GM12878 (cell line): ENCODE results near the gene SHQ1. TPM values are rescaled to one million over a fixed set of nuclear protein-coding genes. Genes with fewer than 3 reads are reported as not detected.
A peak's percentile ranks its signal among the peaks of the same experiment; 100 is the strongest.

Source experiments
- ATAC-seq: fragments of 200-7000 bp; cut with Tn5 transposase; 3 replicates; pipeline ENCODE4 v1.9.1; 2020; ENCODE audit warnings: mild to moderate bottlenecking, moderate library complexity
- BruUV-seq: library from RNA; stranded (reverse); fragments of 400-500 nt; replicated peaks from 2 replicates; lab custom pipeline; 2021; lab: Mats Ljungman, UMichigan
- CTCF ChIA-PET: fragments of 300-600 bp; sonication (Branson Sonifier 250); formaldehyde crosslinking; extraction: SDS; loops from one replicate; lab custom pipeline; 2021; ENCODE audit warnings: inconsistent platforms; lab: Yijun Ruan, JAX
- POLR2A ChIA-PET: fragments of 350-600 bp; formaldehyde crosslinking; extraction: SDS; loops from one replicate; lab custom pipeline; 2021; ENCODE audit warnings: inconsistent platforms; lab: Charles Lee
- RAD21 ChIA-PET: fragments of 300-600 bp; sonication (Branson Sonifier 250); formaldehyde crosslinking; loops from one replicate; lab custom pipeline; 2023; ENCODE audit warnings: antibody characterized with exemption; ENCODE audit not compliant: unreplicated experiment; lab: Charles Lee
- SMC1A ChIA-PET: fragments of 300-600 bp; sonication (Branson Sonifier 250); formaldehyde crosslinking; loops from one replicate; lab custom pipeline; 2023; ENCODE audit not compliant: unreplicated experiment, uncharacterized antibody; lab: Charles Lee
- DNase-seq: peaks from one replicate; pipeline ENCODE4 v3.0.0-alpha.2; 2011; ENCODE audit warnings: low read depth, low spot score
- FAIRE-seq: peaks from 3 replicates; lab custom pipeline; 2011; peaks lifted over from hg19 to GRCh38; lab: Jason Lieb, UNC
- H2AFZ ChIP-seq: 2 replicates; pipeline ENCODE4 v1.6.0; 2011; ENCODE audit warnings: low read depth, low read length, control low read depth; ENCODE audit not compliant: control insufficient read depth
- H3K27ac ChIP-seq: 2 replicates; pipeline ENCODE4 v1.5.1; 2011; ENCODE audit warnings: control low read depth; ENCODE audit not compliant: control insufficient read depth, insufficient read depth
- H3K27me3 ChIP-seq, 2 experiments: replicated peaks in 1 of 2; 2 replicates each; pipeline versions ENCODE4 v1.6.0 to v1.6.1; 2011; ENCODE audit warnings: low read length in 1 of 2; ENCODE audit not compliant: control insufficient read depth in 2 of 2, insufficient read depth in 2 of 2
- H3K36me3 ChIP-seq, 2 experiments: 2 replicates each; pipeline ENCODE4 v1.5.1; 2011; ENCODE audit warnings: low read length in 1 of 2; ENCODE audit not compliant: control insufficient read depth in 2 of 2, insufficient read depth in 2 of 2
- H3K4me1 ChIP-seq: 2 replicates; pipeline ENCODE4 v1.6.1; 2011; ENCODE audit warnings: mild to moderate bottlenecking, low read length, moderate library complexity, mixed read lengths; ENCODE audit not compliant: control insufficient read depth, insufficient read depth
- H3K4me2 ChIP-seq: 2 replicates; pipeline ENCODE4 v1.6.0; 2011; ENCODE audit warnings: control low read depth; ENCODE audit not compliant: control insufficient read depth, insufficient read depth
- H3K4me3 ChIP-seq: fragments of 200-600 bp; sonication (generic); 2 replicates; pipeline ENCODE4 v1.5.1; 2016
- H3K79me2 ChIP-seq: 2 replicates; pipeline ENCODE4 v1.6.0; 2011; ENCODE audit warnings: low read length; ENCODE audit not compliant: control insufficient read depth, insufficient read depth
- H3K9ac ChIP-seq: 2 replicates; pipeline ENCODE4 v1.8.0; 2011; ENCODE audit warnings: low read length, control low read depth, mixed read lengths; ENCODE audit not compliant: control insufficient read depth, insufficient read depth
- H3K9me3 ChIP-seq: replicated peaks from 3 replicates; pipeline ENCODE4 v1.5.1; 2011; ENCODE audit warnings: mild to moderate bottlenecking, low read length; ENCODE audit not compliant: control insufficient read depth, insufficient read depth
- H4K20me1 ChIP-seq: 2 replicates; pipeline ENCODE4 v1.6.0; 2011; ENCODE audit not compliant: control insufficient read depth, insufficient read depth
- BMI1 ChIP-seq: fragments of 450-650 bp; IDR thresholded peaks from 2 replicates; pipeline ENCODE4 v1.6.1; 2016; ENCODE audit warnings: mild to moderate bottlenecking, moderate library complexity, borderline replicate concordance
- BRCA1 ChIP-seq: IDR thresholded peaks from 2 replicates; pipeline ENCODE4 v1.6.1; 2011; ENCODE audit warnings: low read depth, low read length, improper control_type of control experiment
- E2F4 ChIP-seq: IDR thresholded peaks from 2 replicates; pipeline ENCODE4 v1.6.1; 2012; ENCODE audit warnings: low read depth, low read length, improper control_type of control experiment
- ELK1 ChIP-seq: IDR thresholded peaks from 2 replicates; pipeline ENCODE4 v1.6.1; 2012; ENCODE audit warnings: low read depth, low read length, improper control_type of control experiment
- NKRF ChIP-seq: fragments of 450-650 bp; conservative IDR thresholded peaks from 2 replicates; pipeline ENCODE4 v1.6.1; 2017; ENCODE audit warnings: mild to moderate bottlenecking, moderate library complexity
- NR2C1 ChIP-seq: fragments of 450-650 bp; IDR thresholded peaks from 2 replicates; pipeline ENCODE4 v1.6.1; 2017; ENCODE audit warnings: antibody characterized with exemption, mild to moderate bottlenecking, moderate library complexity
- RAD51 ChIP-seq: fragments of 450-650 bp; IDR thresholded peaks from 2 replicates; pipeline ENCODE4 v1.6.1; 2016; ENCODE audit warnings: moderate library complexity, mild to moderate bottlenecking, inconsistent platforms
- SP1 ChIP-seq: IDR thresholded peaks from one replicate; pipeline ENCODE4 v1.6.1; 2011; ENCODE audit warnings: low read depth, low read length
- SREBF2 ChIP-seq: IDR thresholded peaks from 2 replicates; pipeline ENCODE4 v1.6.1; 2012; ENCODE audit warnings: mild to moderate bottlenecking, low read length
- SUZ12 ChIP-seq: fragments of 200-600 bp; sonication (generic); IDR thresholded peaks from one replicate; pipeline ENCODE4 v1.6.1; 2018; ENCODE audit warnings: antibody characterized with exemption, mild to moderate bottlenecking; ENCODE audit not compliant: unreplicated experiment
- TCF12 ChIP-seq: IDR thresholded peaks from 2 replicates; pipeline ENCODE4 v1.6.1; 2011; ENCODE audit warnings: low read depth, mild to moderate bottlenecking, low read length
- TCF3 ChIP-seq: IDR thresholded peaks from 2 replicates; pipeline ENCODE4 v1.6.1; 2012; ENCODE audit warnings: low read depth, mild to moderate bottlenecking, low read length, borderline replicate concordance; ENCODE audit not compliant: insufficient read depth
- YY1 ChIP-seq: IDR thresholded peaks from 2 replicates; pipeline ENCODE4 v1.6.1; 2011; ENCODE audit warnings: low read depth, mild to moderate bottlenecking, low read length
- WGBS: methylation state at CpG from one replicate; pipeline ENCODE4 v1.1.6; 2016; ENCODE audit warnings: low lambda C conversion rate; ENCODE audit not compliant: insufficient replicate concordance, insufficient coverage; ENCODE audit errors: missing lambda C conversion rate; 5-methylcytosine and 5-hydroxymethylcytosine counted together
- in situ Hi-C: fragments of 300-500 bp; cut with MboI; formaldehyde crosslinking; loops from 9 replicates; pipeline ENCODE4 v1.14.3; 2018; ENCODE audit warnings: mixed read lengths
- intact Hi-C: fragments of 100-400 bp; cut with micrococcal nuclease; formaldehyde crosslinking; loops from one replicate; pipeline ENCODE4 v1.14.2; 2022; ENCODE audit not compliant: unreplicated experiment
- polyA plus RNA-seq, 11 experiments: library from polyadenylated mRNA; depleted of rRNA in 4 of 11; unstranded in 6 of 11; stranded (reverse) in 5 of 11; fragments of >200 nt; fragmentation: Nextera tagmentation in 4 of 11; fragmentation: Illumina TruSeq in 1 of 11; extraction: Ambion mirVana in 4 of 11; extraction: Trizol in 1 of 11; gene quantifications; 1 replicate in 1 of 11; 2 replicates in 10 of 11; pipeline versions ENCODE4 v1.2.1 to v1.2.3, GENCODE V29; 2011 to 2016; ENCODE audit warnings: inconsistent platforms in 2 of 11, missing spikeins in 2 of 11, low read depth in 1 of 11
- total RNA-seq, 4 experiments: library from RNA; depleted of rRNA in 3 of 4; stranded (reverse); fragments of >200 nt in 3 of 4; fragmentation: Illumina TruSeq in 1 of 4; extraction: Trizol in 1 of 4; gene quantifications; 2 replicates each; pipeline versions ENCODE4 v1.2.1 to v1.2.3, GENCODE V29; 2013 to 2021

The SHQ1 gene
- total and polyA plus RNA-seq, 10 of the 15 experiments (the other 5 are each of a cell fraction or from before 2014, with no cell fraction given): 12.6 to 51.7 (median 24.5) TPM

- ChIA-PET CTCF (interaction anchor here (1.7 to 2.2 kb wide), 3 partner anchors 25 to 152 kb away, joined by 3 to 11 read pairs (median 10); no protein-coding TSS in a partner anchor), RAD21 (interaction anchor here (1.0 to 2.1 kb wide), 5 partner anchors 13 to 210 kb away, joined by 3 to 8 read pairs (median 4); no protein-coding TSS in a partner anchor), SMC1A (interaction anchor here (0.8 to 4.9 kb wide), 3 partner anchors 27 to 181 kb away, joined by 3 to 43 read pairs (median 8); no protein-coding TSS in a partner anchor), POLR2A (no interaction called here)
- DNase-seq (no peak), FAIRE-seq (no peak), ATAC-seq (peak; percentile 10)
- Histone ChIP-seq H3K9ac (peak overlapping the region; percentile 79), H3K79me2 (peaks cover 31% of the 10 kb centered on the region), H3K27me3 (no peaks in the 10 kb centered on the region), H3K4me2 (peak overlapping the region; percentile 75), H3K4me1 (peaks cover 35% of the 10 kb centered on the region), H3K36me3 (peaks cover 0 to under 1% of the 10 kb centered on the region in 2 experiments; a peak in 1 of 4 replicates), H2AFZ (peak overlapping the region; percentile 95), H4K20me1 (no peaks in the 10 kb centered on the region), H3K4me3 (peak overlapping the region; percentile 97), H3K9me3 (no peaks in the 10 kb centered on the region), H3K27ac (peak overlapping the region; percentile 79)
- intact Hi-C loops (no loop called here), in situ Hi-C loops (no loop called here)
- 3% methylated on average over 6 of the region's 6 CpGs for WGBS
- TF ChIP-seq NKRF (0 out of 2 replicates have a peak, but pooled peaks have one; percentile 11), YY1 (no peak)
- no TSS peak for BruUV-seq
Measured at GRCh38 chr3:72847282-72847681, 963 bp downstream of the SHQ1 start.

- Histone ChIP-seq H3K4me2 (peak overlapping the region; percentile 75), H3K9me3 (no peaks in the 10 kb centered on the region), H2AFZ (no peak overlapping the region), H3K27ac (no peak overlapping the region), H3K79me2 (peaks cover 31% of the 10 kb centered on the region), H3K27me3 (no peaks in the 10 kb centered on the region), H4K20me1 (no peaks in the 10 kb centered on the region), H3K36me3 (peaks cover 3 to 8% of the 10 kb centered on the region in 2 experiments; a peak in 3 of 4 replicates), H3K4me3 (peak overlapping the region; percentile 97), H3K4me1 (peaks cover 29% of the 10 kb centered on the region), H3K9ac (no peak overlapping the region)
- ATAC-seq (no peak), FAIRE-seq (no peak), DNase-seq (no peak)
- ChIA-PET POLR2A (interaction anchor here (0.6 to 0.7 kb wide), 3 partner anchors 13 to 885 kb away, joined by 3 to 6 read pairs (median 4); no protein-coding TSS in a partner anchor), CTCF (interaction anchor here (0.7 to 1.4 kb wide), 7 partner anchors 19 to 325 kb away, joined by 3 to 9 read pairs (median 4); no protein-coding TSS in a partner anchor), RAD21 (interaction anchor here (0.8 to 1.7 kb wide), 7 partner anchors 23 to 240 kb away, joined by 3 to 7 read pairs (median 4); no protein-coding TSS in a partner anchor), SMC1A (interaction anchor here (0.7 to 4.9 kb wide), 6 partner anchors 16 to 890 kb away, joined by 3 to 43 read pairs (median 4); no protein-coding TSS in a partner anchor)
- 100% methylated on average over 7 of the region's 10 CpGs for WGBS
- intact Hi-C loops (no loop called here), in situ Hi-C loops (no loop called here)
- no TSS peak for BruUV-seq
- no peak for TF ChIP-seq E2F4
- no peak for TF ChIP-seq NR2C1
- no peak for TF ChIP-seq ELK1
- no peak for TF ChIP-seq TCF3
- no peak for TF ChIP-seq BRCA1
- TF ChIP-seq SUZ12: no peak
- TF ChIP-seq RAD51: no peak
- TF ChIP-seq TCF12: no peak
- TF ChIP-seq SP1: no peak
- TF ChIP-seq BMI1: no peak
- TF ChIP-seq SREBF2: no peak
Measured at GRCh38 chr3:72846166-72846565, 2.1 kb downstream of the SHQ1 start.
